CD4-positive, alpha-beta T cell treated with Interleukin-15 for 1 hour (primary cell): Measurements from ENCODE around the gene KRTAP10-3.
"Not testable (repeated sequence)": the region's sequence is repeated elsewhere in the genome, so short reads cannot be mapped to it uniquely, and the experiment has no call there.

Source experiments
- DNase-seq: peaks from one replicate; pipeline ENCODE4 v3.0.0-alpha.2; 2020

Gene KRTAP10-3

GRCh38 chr21:44569861-44570517 is 11.4 kb upstream of the KRTAP10-3 start:
- DNase-seq: no peak

GRCh38 chr21:44568667-44569556 is 10.3 kb upstream of the KRTAP10-3 start:
- DNase-seq: no peak

- DNase-seq: no peak
Observed at GRCh38 chr21:44568261-44568660, 9.7 kb upstream of the KRTAP10-3 start.

- no peak for DNase-seq
Observed at GRCh38 chr21:44567481-44568171, 9.0 kb upstream of the KRTAP10-3 start.

- no peak for DNase-seq
Observed at GRCh38 chr21:44566403-44566802, 7.8 kb upstream of the KRTAP10-3 start.

GRCh38 chr21:44564886-44565598 is 6.4 kb upstream of the KRTAP10-3 start:
- no peak for DNase-seq

GRCh38 chr21:44564099-44564498 is 5.5 kb upstream of the KRTAP10-3 start:
- no peak for DNase-seq

GRCh38 chr21:44558329-44558675 is 293 bp downstream of the KRTAP10-3 start:
- DNase-seq: not testable (repeated sequence)

- no peak for DNase-seq
Observed at GRCh38 chr21:44557491-44558328, 885 bp downstream of the KRTAP10-3 start.

- no peak for DNase-seq
Observed at GRCh38 chr21:44556879-44557278, 1.7 kb downstream of the KRTAP10-3 start.

GRCh38 chr21:44555200-44555875 is 3.3 kb downstream of the KRTAP10-3 start:
- DNase-seq: no peak

- DNase-seq: no peak
Observed at GRCh38 chr21:44552681-44553080, 5.9 kb downstream of the KRTAP10-3 start.

GRCh38 chr21:44552136-44552535 is 6.5 kb downstream of the KRTAP10-3 start:
- no peak for DNase-seq

GRCh38 chr21:44551340-44551961 is 7.1 kb downstream of the KRTAP10-3 start, which contains the start of gene KRTAP10-2:
Gene KRTAP10-2, minus strand, starts transcription at chr21:44551505. Its CDS starts 47 bp downstream, at chr21:44551458.
- DNase-seq: no peak

GRCh38 chr21:44550807-44551206 is 7.8 kb downstream of the KRTAP10-3 start:
- no peak for DNase-seq

GRCh38 chr21:44550285-44550684 is 8.3 kb downstream of the KRTAP10-3 start:
- DNase-seq: not testable (repeated sequence)

- DNase-seq: no peak
Observed at GRCh38 chr21:44549525-44550211, 8.9 kb downstream of the KRTAP10-3 start.

GRCh38 chr21:44548922-44549321 is 9.7 kb downstream of the KRTAP10-3 start:
- no peak for DNase-seq

GRCh38 chr21:44548381-44548780 is 10.2 kb downstream of the KRTAP10-3 start:
- DNase-seq: no peak

GRCh38 chr21:44547656-44548331 is 10.8 kb downstream of the KRTAP10-3 start:
- DNase-seq: peak; percentile 47
